ENCODE results near the gene BANF2.

- TF ChIP-seq CTCF (IDR thresholded peaks at IDR 0.05) (no peak), POLR2A (IDR thresholded peaks at IDR 0.05) (no peak)
Observed at GRCh38 chr20:17725094-17725835, 25.5 kb downstream of the BANF2 start.
